HG03575 (cell line): ENCODE measurements around the gene PARP3.

ENCODE experiments used
- ATAC-seq: cut with Tn5 transposase; IDR thresholded peaks from one replicate; pipeline ENCODE4 v1.9.1; 2021; ENCODE audit not compliant: unreplicated experiment, insufficient number of reproducible peaks, low FRiP score; ENCODE audit errors: extremely low read depth

Gene PARP3

DNA sequence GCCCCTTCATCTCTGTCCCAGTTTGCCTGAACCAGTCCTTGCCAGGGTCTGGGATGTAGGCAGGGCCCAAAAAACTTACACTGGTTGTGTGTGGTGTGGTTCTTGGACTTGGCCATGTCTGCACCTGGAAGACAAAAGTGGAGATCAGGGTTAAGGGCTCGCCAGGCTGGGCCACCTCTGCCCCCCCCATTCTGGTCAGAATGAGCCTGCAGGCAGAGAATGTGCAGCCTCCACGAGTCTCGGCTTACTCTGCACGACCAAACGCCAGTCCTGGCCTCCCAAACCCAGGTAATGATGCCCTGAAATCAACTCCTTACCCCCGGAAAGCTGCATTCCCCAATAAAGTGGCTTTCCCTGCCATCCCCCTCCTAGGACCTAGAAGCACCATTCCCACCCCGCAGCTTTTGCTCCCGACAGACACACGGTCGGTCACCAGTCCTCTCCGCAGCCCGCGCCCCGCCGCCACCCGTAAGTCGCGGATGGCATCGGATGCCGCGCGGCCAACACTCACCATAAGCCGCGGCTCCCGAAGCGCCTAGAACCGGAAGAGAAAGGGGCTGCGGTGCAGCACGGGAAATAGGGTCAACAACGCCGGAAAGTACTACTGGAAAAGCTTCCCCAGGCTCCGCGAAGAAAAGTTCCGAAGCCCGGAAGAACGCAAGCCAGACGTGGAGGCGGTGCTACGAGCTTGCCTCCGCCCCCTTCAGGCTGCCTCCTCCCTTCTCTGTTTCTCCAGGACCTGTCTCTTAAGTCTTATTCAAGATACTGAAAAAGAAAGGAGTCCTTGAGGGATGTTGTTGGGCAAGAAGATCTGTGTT is 53.4 kb downstream of the PARP3 start, which contains the start of gene RPL29:
TSS of gene RPL29 (minus strand) at position 550 of the 818 bp plus-strand sequence. CDS start at position 116, 434 bp downstream.
- ATAC-seq = peak; percentile 56

DNA sequence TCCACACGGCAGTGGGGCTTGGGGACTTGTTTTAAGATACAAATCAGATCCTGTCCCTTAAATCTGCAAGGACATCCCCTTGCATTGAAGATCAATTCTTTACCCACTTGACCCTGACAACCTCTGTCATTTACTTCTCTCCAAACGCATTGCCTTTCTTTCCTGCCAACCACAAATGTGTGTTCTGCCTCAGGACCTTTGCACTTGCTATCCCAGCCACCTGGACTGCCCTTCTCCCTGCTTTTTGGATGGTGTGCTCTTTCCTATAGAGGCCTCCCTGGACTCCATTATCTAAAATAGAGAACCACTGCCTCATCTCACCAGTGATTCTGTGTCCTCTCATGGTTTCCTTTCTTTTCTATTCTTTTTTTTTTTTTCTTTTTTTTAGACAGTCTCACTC is 55.0 kb downstream of the PARP3 start:
- ATAC-seq = no peak

GRCh38 chr3:51997935-51998596 is 55.9 kb downstream of the PARP3 start:
- ATAC-seq = no peak
